ENCODE measurements around the gene TMEM86A. TPM values are rescaled to one million over a fixed set of nuclear protein-coding genes. Genes with fewer than 3 reads are reported as not detected.
"Not testable (repeated sequence)": the region's sequence is repeated elsewhere in the genome, so short reads cannot be mapped to it uniquely, and the experiment has no call there.

Gene TMEM86A
- total and polyA plus RNA-seq, 12 donors: 1.8 to 22.7 (median 8.3) TPM

DNA sequence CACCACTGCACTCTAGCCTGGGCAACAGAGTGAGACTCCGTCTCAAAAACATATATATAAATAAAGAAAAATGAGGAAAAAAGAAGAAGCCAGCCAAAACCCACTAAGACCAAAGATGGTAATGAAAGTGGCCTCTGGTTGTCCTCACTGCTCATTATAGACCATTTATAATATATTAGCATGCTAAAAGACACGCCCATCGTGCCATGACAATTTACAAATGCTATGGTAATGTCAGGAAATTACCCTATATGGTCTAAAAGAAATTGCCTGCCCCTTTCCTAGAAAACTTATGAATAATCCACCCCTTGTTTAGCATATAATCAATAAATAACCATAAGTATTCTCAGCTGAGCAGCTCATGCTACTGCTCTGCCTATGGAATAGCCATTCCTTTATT lies 16.1 kb upstream of the TMEM86A start:
- Histone ChIP-seq H3K27ac (no peak overlapping the region), H3K36me3 (replicated peaks in 1 of 2) (no peaks in the 10 kb centered on the region), H3K27me3 (no peaks in the 10 kb centered on the region), H3K4me3 (no peak overlapping the region), H3K9me3 (replicated peaks in 1 of 3) (no peaks in the 10 kb centered on the region), H3K4me1 (replicated peaks in 1 of 2) (no peaks in the 10 kb centered on the region)
- WGBS, 4 donors: 88 to 98% (median 97%) methylated on average over 3 of the region's 3 CpGs
- intact Hi-C loops (cut with DNase I): no loop called here
- TF ChIP-seq POLR2A (IDR thresholded peaks at IDR 0.05): no peak
- DNase-seq: no peak

DNA sequence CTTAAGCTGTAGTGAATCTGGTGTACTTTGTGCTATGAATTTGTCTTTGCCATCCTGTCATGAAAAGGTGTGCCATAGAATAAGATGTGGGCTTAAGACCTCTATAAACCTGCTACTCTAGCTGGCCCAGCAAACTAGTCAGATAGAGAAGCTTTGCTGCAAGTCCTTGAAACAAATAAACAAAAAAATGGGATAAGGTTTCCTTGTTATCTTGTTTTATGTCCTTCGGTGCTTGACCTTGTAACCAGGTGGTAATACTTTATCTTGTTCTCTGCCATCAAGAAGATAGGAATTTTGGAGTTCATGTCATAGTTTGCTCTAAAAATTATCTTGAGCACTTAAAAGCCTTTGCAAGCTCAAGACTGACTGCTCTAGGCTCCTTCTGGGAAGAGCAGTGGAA lies 14.3 kb upstream of the TMEM86A start:
- Histone ChIP-seq H3K27me3 (no peaks in the 10 kb centered on the region), H3K36me3 (replicated peaks in 1 of 2) (no peaks in the 10 kb centered on the region), H3K9me3 (replicated peaks in 1 of 3) (no peaks in the 10 kb centered on the region), H3K4me1 (replicated peaks in 1 of 2) (no peaks in the 10 kb centered on the region), H3K4me3 (no peak overlapping the region), H3K27ac (no peak overlapping the region)
- WGBS, 4 donors: 23 to 61% (median 41%) methylated on average over 1 of the region's 1 CpG
- intact Hi-C loops (cut with DNase I): no loop called here
- DNase-seq: no peak
- TF ChIP-seq POLR2A (IDR thresholded peaks at IDR 0.05): no peak
- TF ChIP-seq, protein P1, sequence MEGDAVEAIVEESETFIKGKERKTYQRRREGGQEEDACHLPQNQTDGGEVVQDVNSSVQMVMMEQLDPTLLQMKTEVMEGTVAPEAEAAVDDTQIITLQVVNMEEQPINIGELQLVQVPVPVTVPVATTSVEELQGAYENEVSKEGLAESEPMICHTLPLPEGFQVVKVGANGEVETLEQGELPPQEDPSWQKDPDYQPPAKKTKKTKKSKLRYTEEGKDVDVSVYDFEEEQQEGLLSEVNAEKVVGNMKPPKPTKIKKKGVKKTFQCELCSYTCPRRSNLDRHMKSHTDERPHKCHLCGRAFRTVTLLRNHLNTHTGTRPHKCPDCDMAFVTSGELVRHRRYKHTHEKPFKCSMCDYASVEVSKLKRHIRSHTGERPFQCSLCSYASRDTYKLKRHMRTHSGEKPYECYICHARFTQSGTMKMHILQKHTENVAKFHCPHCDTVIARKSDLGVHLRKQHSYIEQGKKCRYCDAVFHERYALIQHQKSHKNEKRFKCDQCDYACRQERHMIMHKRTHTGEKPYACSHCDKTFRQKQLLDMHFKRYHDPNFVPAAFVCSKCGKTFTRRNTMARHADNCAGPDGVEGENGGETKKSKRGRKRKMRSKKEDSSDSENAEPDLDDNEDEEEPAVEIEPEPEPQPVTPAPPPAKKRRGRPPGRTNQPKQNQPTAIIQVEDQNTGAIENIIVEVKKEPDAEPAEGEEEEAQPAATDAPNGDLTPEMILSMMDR (IDR thresholded peaks at IDR 0.05): no peak

DNA sequence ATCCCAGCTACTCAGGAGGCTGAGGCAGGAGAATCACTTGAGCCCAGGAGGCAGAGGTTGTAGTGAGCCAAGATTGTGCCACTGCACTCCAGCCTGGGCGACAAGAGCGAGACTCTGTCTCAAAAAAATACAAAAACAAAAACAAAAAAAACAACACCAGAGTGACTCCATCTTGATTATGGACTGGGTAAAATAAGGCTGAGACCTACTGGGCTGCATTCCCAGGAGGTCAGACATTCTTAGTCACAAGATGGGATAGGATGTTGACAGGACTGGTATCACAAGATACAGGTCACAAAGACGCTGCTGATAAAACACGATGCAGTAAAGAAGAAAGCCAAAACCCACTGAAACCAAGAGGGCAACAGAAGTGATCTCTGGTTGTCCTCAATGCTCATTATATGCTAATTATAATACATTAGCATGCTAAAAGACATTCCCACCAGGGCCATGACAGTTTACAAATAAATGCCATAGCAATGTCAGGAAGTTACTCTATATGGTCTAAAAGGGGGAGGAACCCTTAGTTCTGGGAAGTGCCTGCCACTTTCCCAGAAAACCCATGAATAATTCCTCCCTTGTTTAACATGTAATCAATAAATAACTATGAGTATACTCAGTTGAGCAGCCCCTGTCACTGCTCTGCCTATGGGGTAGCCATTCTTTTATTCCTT lies 7.0 kb upstream of the TMEM86A start:
- H3K27ac ChIP-seq; H3K36me3 ChIP-seq (replicated peaks in 1 of 2); intact Hi-C loops (cut with DNase I); H3K9me3 ChIP-seq (replicated peaks in 1 of 3); H3K4me1 ChIP-seq (replicated peaks in 1 of 2); H3K27me3 ChIP-seq; H3K4me3 ChIP-seq; DNase-seq: not testable (repeated sequence)
- 62 to 78% (median 67%) methylated on average over 4 of the region's 4 CpGs for WGBS, 4 donors

DNA sequence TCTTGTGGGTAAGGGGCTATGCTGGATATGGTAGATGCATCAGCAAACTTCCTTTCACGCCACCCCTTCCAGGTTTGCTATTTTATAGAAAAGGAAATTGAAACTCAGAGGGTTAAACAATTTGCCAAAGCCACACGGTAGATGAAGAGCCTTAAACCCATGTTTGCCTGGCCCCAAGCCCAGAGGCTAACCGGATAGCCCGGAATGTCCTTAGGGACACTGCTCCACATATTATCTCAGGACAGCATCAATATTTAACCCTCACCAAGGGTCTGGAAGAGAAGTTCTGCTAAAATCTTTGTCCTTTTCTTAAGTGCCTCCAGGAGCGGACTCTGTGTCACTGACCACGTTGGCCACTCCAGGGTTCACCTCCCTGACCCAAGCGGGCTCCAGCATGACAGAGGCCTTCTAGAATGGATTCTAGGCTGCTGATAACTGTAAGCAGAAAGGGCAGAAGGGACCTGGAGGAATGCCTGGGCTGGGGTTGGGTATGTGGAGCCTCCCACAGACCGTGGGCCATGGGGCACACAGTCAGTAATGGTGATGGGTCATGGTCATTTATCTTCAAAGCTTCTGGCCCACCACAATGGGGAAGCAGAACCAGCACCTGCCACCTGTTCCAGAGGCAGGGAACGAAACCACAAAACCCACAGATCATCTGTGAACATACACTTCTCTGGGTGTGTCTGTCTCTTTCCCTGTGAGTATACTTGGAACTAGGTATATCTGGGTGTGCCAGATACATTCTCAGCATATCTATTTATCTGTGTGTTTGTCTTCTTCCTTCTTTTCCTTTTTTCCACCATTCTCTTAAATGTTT lies 5.4 kb upstream of the TMEM86A start:
- no peaks in the 10 kb centered on the region for H3K27me3 ChIP-seq
- intact Hi-C loops (cut with DNase I): no loop called here
- TF ChIP-seq, protein P1 (IDR thresholded peaks at IDR 0.05): no peak
- no peak for TF ChIP-seq POLR2A (IDR thresholded peaks at IDR 0.05)
- H3K4me3 ChIP-seq: no peak overlapping the region
- no peaks in the 10 kb centered on the region for H3K36me3 ChIP-seq (replicated peaks in 1 of 2)
- H3K27ac ChIP-seq: no peak overlapping the region
- 57 to 68% (median 64%) methylated on average over 8 to 9 of the region's 9 CpGs for WGBS, 4 donors
- no peak for DNase-seq
- no peaks in the 10 kb centered on the region for H3K4me1 ChIP-seq (replicated peaks in 1 of 2)
- H3K9me3 ChIP-seq (replicated peaks in 1 of 3): no peaks in the 10 kb centered on the region

DNA sequence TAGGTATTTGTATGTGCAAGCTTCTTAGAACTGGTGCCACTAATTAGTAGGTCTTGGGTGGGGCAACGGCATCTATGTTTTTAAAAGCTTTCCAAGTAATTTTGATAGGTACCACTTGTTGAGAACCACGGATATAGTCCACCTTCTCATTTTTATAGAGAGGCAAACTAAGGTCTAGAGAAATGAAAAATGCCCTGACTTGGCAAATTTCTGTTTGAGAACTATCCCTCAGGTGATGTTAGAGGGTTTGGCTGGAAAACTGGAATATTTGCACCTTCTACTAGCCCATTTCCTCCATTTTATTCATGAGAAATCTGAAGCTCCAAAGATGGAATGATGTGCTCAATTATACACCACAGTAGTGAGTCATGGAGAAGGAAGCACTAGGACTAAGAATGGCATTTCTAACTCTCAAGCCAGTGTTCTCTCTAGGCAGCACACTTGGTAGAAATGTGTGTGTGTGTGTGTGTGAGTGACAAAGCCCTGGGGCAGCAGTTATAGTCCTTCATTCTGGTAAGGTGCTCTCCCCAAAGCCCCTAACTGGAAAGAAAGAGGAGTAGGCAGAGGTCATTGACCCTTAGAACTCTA lies 1.8 kb upstream of the TMEM86A start:
- 87 to 100% (median 95%) methylated on average over 2 of the region's 2 CpGs for WGBS, 4 donors

More for the DNA sequence above, 1.8 kb upstream of the TMEM86A start:
- H3K36me3 ChIP-seq (replicated peaks in 1 of 2): peaks cover 0 to 3% of the 10 kb centered on the region in 2 donors
- H3K27ac ChIP-seq: no peak overlapping the region
- intact Hi-C loops (cut with DNase I): no loop called here
- no peaks in the 10 kb centered on the region for H3K9me3 ChIP-seq (replicated peaks in 1 of 3)
- no peaks in the 10 kb centered on the region for H3K27me3 ChIP-seq
- H3K4me3 ChIP-seq: no peak overlapping the region
- DNase-seq: no peak
- peaks cover 9 to 14% of the 10 kb centered on the region in 2 donors for H3K4me1 ChIP-seq (replicated peaks in 1 of 2)
- TF ChIP-seq POLR2A (IDR thresholded peaks at IDR 0.05): no peak
- TF ChIP-seq, protein P1 (IDR thresholded peaks at IDR 0.05): no peak
